ENCODE results near the gene PRKCQ.
A peak's percentile ranks its signal among the peaks of the same experiment; 100 is the strongest.

PRKCQ gene

DNA sequence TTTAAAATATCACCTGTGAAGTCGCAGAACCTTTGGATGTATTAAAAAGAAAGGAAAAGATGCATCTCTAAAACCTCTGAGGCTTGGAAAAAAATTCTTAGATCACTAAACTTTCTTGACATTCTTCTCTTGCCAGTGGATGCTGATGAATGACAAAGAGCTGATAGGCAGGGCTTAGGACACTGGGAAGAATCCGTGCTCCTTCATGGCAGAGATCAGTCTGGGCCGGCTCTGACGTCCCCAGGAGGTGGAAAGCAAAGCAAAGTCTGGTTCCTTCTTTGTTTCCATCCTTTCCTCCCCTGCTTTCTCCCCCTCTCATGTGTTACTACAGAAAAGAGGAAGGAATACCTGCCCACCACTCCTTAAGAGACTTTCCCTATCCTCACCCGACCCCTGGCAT lies 161.9 kb downstream of the PRKCQ start:
- no peaks in the 10 kb centered on the region for H4K20me1 ChIP-seq (ENCODE audit: insufficient read depth)
- no peaks in the 10 kb centered on the region for H3K27me3 ChIP-seq (ENCODE audit: insufficient read depth, low read depth)
- H3K27ac ChIP-seq, result no peak overlapping the region
- no peak overlapping the region for H3K4me2 ChIP-seq
- H2AFZ ChIP-seq (ENCODE audit: low read depth), result no peak overlapping the region
- no peak overlapping the region for H3K4me3 ChIP-seq (IDR thresholded peaks at IDR 0.05; ENCODE audit: insufficient read depth, low read depth, low read length)
- no peak overlapping the region for H3K9ac ChIP-seq
- no peaks in the 10 kb centered on the region for H3K4me1 ChIP-seq (ENCODE audit: low read depth, poor library complexity, severe bottlenecking)
- no peaks in the 10 kb centered on the region for H3K79me2 ChIP-seq (ENCODE audit: insufficient read depth, low read depth)
- H3K36me3 ChIP-seq (ENCODE audit: insufficient read depth), result no peaks in the 10 kb centered on the region
- TF ChIP-seq, protein P1, sequence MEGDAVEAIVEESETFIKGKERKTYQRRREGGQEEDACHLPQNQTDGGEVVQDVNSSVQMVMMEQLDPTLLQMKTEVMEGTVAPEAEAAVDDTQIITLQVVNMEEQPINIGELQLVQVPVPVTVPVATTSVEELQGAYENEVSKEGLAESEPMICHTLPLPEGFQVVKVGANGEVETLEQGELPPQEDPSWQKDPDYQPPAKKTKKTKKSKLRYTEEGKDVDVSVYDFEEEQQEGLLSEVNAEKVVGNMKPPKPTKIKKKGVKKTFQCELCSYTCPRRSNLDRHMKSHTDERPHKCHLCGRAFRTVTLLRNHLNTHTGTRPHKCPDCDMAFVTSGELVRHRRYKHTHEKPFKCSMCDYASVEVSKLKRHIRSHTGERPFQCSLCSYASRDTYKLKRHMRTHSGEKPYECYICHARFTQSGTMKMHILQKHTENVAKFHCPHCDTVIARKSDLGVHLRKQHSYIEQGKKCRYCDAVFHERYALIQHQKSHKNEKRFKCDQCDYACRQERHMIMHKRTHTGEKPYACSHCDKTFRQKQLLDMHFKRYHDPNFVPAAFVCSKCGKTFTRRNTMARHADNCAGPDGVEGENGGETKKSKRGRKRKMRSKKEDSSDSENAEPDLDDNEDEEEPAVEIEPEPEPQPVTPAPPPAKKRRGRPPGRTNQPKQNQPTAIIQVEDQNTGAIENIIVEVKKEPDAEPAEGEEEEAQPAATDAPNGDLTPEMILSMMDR (conservative IDR thresholded peaks at IDR 0.05; ENCODE audit: low read depth, low read length), result no peak

- TF ChIP-seq, protein P1 (conservative IDR thresholded peaks at IDR 0.05; ENCODE audit: low read depth, low read length), result peak; percentile 96
- H3K9ac ChIP-seq, result no peak overlapping the region
- H2AFZ ChIP-seq (ENCODE audit: low read depth), result no peak overlapping the region
- no peak overlapping the region for H3K4me3 ChIP-seq (IDR thresholded peaks at IDR 0.05; ENCODE audit: insufficient read depth, low read depth, low read length)
- no peaks in the 10 kb centered on the region for H4K20me1 ChIP-seq (ENCODE audit: insufficient read depth)
- no peak overlapping the region for H3K4me2 ChIP-seq
- H3K27ac ChIP-seq, result no peak overlapping the region
- no peaks in the 10 kb centered on the region for H3K4me1 ChIP-seq (ENCODE audit: low read depth, poor library complexity, severe bottlenecking)
- H3K79me2 ChIP-seq (ENCODE audit: insufficient read depth, low read depth), result no peaks in the 10 kb centered on the region
- no peaks in the 10 kb centered on the region for H3K27me3 ChIP-seq (ENCODE audit: insufficient read depth, low read depth)
- no peaks in the 10 kb centered on the region for H3K36me3 ChIP-seq (ENCODE audit: insufficient read depth)
Observed at GRCh38 chr10:6416892-6417512, 163.1 kb downstream of the PRKCQ start.

- Histone ChIP-seq H3K27me3 (ENCODE audit: insufficient read depth, low read depth) (no peaks in the 10 kb centered on the region), H3K4me2 (no peak overlapping the region), H3K79me2 (ENCODE audit: insufficient read depth, low read depth) (no peaks in the 10 kb centered on the region), H3K9ac (no peak overlapping the region), H4K20me1 (ENCODE audit: insufficient read depth) (no peaks in the 10 kb centered on the region), H3K36me3 (ENCODE audit: insufficient read depth) (no peaks in the 10 kb centered on the region), H3K27ac (no peak overlapping the region), H3K4me3 (IDR thresholded peaks at IDR 0.05; ENCODE audit: insufficient read depth, low read depth, low read length) (no peak overlapping the region), H2AFZ (ENCODE audit: low read depth) (no peak overlapping the region), H3K4me1 (ENCODE audit: low read depth, poor library complexity, severe bottlenecking) (peaks cover 27% of the 10 kb centered on the region)
- TF ChIP-seq, protein P1 (conservative IDR thresholded peaks at IDR 0.05; ENCODE audit: low read depth, low read length), result no peak
Observed at GRCh38 chr10:6411436-6411835, 168.6 kb downstream of the PRKCQ start.

GRCh38 chr10:6410830-6411229 lies 169.2 kb downstream of the PRKCQ start:
- TF ChIP-seq, protein P1 (conservative IDR thresholded peaks at IDR 0.05; ENCODE audit: low read depth, low read length), result no peak
- Histone ChIP-seq H2AFZ (ENCODE audit: low read depth) (no peak overlapping the region), H3K27ac (peak overlapping the region; percentile 51; the same call in 1 of the 2 replicates), H3K36me3 (ENCODE audit: insufficient read depth) (no peaks in the 10 kb centered on the region), H3K9ac (no peak overlapping the region), H3K4me2 (peak overlapping the region; percentile 67), H3K4me3 (IDR thresholded peaks at IDR 0.05; ENCODE audit: insufficient read depth, low read depth, low read length) (no peak overlapping the region), H3K27me3 (ENCODE audit: insufficient read depth, low read depth) (no peaks in the 10 kb centered on the region), H3K79me2 (ENCODE audit: insufficient read depth, low read depth) (no peaks in the 10 kb centered on the region), H4K20me1 (ENCODE audit: insufficient read depth) (no peaks in the 10 kb centered on the region), H3K4me1 (ENCODE audit: low read depth, poor library complexity, severe bottlenecking) (peaks cover 32% of the 10 kb centered on the region)
